ENCODE measurements around the gene MRPL14.
"Not testable (repeated sequence)": the region's sequence is repeated elsewhere in the genome, so short reads cannot be mapped to it uniquely, and the experiment has no call there.

The MRPL14 gene

GRCh38 chr6:44097782-44098317 lies 29.4 kb downstream of the MRPL14 start:
- no peak for DNase-seq

DNA sequence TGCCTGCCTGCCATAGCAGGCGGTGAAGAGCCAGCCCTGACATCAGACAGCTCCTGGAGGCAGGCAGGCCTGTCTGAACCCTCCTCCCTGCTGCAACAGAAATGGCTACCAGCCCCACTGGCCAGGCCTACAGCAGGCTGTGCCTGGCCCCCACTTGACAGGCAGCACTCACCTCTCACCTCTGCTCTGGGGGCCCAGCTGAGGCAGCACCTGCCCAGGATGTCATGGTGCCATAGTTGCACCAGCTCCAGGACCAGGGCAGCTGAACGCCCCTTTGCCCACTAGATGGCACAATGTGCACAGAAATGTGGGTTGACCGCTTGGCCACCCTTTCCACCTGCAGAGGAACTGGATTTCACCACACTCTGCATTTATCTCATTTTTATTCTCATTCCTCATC lies 30.6 kb downstream of the MRPL14 start:
- peak; percentile 79 to 80 for DNase-seq

GRCh38 chr6:44095243-44095623 lies 32.0 kb downstream of the MRPL14 start:
- DNase-seq: not testable (repeated sequence)

GRCh38 chr6:44094403-44095242 lies 32.6 kb downstream of the MRPL14 start:
- no peak for DNase-seq

DNA sequence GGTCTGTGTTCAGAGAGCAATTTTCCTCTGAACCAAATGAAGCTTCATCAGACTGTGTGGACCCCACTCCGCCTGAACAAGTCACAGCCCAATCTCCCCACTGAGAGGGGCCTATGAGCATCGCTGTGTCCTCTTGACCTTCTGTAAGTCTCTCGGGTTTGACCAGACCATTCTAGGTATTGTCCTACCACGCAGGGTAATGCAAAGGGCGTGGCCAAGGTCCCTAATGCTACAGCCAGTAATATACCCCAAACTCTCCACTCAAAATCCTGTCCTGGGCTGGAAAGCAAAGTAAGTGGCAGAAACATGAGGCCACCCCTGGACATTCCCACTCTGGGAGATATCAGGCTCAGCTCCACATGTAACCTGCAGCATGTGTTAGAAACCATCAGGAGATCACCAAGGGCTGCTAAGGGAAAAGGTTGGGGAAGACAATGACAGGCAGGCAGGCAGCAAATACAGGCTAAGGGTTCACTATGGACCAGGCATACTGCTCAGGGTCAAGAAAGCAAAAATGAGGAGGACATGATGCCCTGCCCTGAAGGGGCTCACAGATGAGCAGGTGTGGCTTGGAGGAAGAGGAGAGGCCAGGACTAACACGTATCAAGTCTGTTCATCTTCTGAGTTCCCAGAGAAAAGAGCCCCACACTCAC lies 33.4 kb downstream of the MRPL14 start:
- no peak for DNase-seq

- no peak for DNase-seq
Measured at GRCh38 chr6:44093066-44093465, 34.2 kb downstream of the MRPL14 start.

GRCh38 chr6:44091981-44092884 lies 35.0 kb downstream of the MRPL14 start:
- no peak for DNase-seq

DNA sequence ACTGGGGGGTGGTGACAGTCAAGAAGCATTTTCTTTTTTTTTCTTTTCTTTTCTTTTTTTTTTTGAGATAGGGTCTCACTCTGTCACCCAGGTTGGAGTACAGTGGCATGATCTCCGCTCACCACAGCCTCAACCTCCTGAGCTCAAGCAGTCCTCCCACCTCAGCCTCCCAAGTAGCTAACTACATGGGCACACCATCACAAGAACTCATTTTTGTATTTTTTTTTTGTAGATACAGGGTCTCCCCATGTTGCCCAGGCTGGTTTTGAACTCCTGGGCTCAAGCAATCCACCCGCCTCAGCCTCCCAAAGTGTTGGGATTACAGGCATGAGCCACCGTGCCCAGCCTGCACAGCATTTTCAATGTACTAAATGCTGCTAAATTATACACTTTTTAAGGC lies 35.9 kb downstream of the MRPL14 start:
- not testable (repeated sequence) for DNase-seq

- no peak for DNase-seq
Measured at GRCh38 chr6:44090465-44090864, 36.8 kb downstream of the MRPL14 start.

DNA sequence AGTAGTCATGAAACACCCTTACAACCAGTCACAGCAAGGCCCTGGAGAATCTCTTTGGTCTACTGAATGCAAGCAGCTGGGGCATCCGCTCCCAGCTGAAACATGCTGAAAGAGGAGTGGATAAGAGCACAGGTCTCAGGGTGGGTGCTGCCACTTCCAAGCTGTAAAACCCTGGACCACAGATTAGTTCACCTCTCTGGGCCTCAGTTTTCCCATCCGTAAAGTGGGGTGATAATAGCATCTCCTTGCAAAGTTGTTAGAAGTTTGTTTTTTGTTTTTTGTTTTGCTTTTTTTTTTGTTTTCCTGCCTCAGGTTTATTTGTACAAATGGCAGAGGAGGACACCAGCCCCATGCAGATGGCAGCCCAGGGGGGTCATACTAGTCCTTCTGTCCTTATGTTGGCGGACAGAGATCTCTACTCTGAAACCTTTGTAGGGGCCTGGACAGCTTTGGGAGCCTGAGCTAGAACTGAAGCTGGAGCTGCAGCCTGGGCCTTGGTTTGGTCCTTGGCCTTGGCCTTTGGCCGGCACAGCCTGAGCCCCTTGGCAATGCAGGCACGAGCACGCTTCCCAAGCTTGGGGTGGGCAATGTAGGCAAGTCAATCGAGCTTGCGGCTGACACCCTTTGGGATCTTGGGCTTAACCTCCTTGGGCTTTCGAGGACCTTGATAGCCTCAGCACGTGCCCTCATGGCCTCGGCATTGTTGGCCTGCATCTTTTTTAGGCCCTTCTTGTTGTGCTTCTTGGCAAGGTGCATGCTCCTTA lies 38.2 kb downstream of the MRPL14 start:
- no peak for DNase-seq

GRCh38 chr6:44087623-44088022 lies 39.6 kb downstream of the MRPL14 start:
- DNase-seq: no peak

DNA sequence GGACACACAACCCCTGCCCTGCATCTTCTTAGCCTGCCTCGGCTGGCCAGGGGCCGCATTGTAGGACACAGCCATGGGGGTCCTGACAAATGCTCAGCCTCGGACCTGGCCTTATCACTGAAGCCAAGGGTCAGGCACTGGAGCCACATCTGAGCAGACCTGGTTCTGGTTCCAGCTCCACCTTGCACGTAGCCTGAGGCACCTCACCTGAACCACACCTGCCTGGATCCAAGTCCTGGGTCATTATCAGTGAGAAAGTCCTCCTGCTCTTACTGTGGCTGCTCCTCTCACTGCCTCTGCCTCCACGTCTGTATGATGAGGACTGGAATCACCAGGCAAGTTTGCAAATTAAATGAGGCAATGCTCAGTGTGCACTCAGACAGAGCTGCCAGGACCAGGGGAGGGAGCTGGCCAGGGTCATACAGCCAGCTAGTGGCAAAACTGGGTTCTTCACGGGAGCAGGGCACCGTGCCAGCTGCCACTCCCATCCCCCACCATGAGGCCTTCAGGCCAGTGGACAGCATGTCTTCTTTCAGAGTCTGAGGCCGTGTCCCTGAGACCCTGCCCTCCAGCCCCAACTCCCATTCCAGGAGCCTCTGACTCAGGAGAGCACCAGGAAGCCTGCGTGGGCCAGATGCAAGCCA lies 40.2 kb downstream of the MRPL14 start:
- no peak for DNase-seq

DNA sequence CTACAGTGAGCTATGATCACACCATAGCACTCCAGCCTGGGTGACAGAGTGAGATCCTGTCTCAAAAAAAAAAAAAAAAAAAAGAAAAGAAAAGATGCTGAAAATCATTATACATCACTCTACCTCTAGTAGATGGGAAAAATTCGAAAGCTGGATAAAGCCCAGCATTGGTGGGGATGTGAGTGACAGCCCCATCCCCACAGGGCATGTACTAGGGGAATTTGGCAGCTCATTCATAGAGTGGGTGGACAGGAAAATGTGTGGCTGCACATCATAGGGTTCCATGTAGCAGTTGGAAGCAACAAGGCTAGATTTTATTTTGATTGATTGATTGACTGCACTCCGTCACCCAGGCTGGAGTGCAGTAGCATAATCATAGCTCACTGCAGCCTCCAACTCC lies 42.0 kb downstream of the MRPL14 start:
- DNase-seq: no peak

GRCh38 chr6:44084231-44085014 lies 42.8 kb downstream of the MRPL14 start:
- no peak for DNase-seq

- DNase-seq: no peak
Measured at GRCh38 chr6:44082872-44083321, 44.4 kb downstream of the MRPL14 start.

DNA sequence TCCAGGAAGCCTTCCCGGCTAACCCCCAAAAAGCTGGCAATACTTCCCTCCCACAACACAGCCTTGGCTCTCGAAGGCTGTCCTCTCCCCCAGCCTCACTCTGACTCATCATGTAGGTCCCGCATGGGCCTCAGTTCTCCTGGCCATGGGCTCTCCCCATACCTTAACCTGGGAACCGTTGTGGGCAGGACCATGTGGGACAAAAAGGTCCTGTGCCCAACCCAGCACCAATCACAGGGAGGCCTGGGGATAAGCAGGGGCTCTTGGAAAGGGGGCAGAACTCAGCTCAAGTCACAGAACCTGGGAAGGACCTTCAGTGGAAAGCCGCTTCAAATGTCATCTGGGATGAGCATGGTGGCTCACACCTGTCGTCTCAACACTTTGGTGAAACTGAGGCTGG lies 45.5 kb downstream of the MRPL14 start:
- DNase-seq: no peak

- no peak for DNase-seq
Measured at GRCh38 chr6:44080561-44081521, 46.4 kb downstream of the MRPL14 start.

DNA sequence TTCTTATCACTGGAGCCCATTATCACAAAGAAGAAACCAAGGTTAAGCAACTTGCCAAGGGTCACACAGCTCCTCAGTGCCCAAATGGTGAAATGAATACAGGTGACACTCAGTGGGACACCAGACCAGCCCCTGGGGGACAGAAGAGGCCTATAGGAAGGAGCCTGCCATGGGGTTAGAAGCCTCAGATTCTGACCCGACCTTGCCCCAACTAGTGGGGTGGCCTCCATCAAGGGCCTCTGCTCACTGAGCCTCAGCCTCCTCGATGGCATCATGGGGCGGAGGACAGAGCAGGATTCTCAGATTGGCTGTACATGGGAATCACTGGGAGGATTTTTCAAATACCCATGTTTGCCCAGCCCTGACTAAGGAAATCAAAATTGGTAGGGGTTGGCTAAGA lies 47.6 kb downstream of the MRPL14 start:
- DNase-seq: no peak

DNA sequence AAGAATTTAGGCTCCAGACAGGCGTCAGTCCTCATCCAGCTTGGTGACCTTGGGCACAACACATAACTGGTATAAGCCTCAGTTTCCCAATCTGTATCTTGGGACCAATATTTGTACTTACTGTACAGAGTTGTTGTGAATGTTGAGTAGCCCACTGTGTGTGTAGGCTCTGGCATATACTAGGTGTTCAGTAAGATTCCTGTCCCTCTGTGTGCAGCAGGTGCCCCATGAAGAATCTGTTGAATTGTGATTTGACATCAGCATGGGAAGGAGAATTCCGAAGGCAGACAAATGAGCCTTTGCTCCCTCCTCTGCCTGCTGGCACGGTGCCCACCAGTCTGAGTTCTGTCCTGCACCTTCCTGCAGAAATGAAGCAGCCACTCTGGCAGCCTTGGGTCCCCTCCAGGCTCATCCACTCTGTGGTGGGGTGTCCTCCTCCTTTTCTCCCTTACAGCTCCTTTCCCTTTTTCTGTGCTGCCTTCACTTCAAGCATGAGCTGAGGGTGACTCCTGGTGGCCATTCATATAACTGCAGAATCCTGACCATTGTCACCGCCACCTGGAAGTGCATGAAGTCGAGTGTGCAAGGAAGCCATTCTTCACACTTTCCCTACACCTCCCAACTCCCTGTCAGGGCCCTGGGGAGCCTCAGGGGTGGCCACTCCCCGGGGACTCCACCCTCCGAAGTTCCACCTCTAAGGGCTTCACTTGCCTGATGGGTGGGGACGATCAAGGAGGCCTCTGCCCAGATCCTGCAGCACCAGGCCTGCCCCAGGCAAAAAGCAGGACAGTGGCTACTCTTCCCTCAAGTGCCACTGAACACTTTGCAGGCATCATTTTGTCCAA lies 48.2 kb downstream of the MRPL14 start:
- peak; percentile 68 to 79 for DNase-seq
